OCI-LY1 (cell line): Measurements from ENCODE around the gene GIT2.

Experiments
- H2AFZ ChIP-seq: fragments of 200-600 bp; sonication (generic), shearing (Covaris generic); 2 replicates; pipeline ENCODE4 v1.6.0; 2014; ENCODE audit warnings: antibody characterized with exemption, mild to moderate bottlenecking, low read length
- H3F3A ChIP-seq: fragments of 200-600 bp; sonication (generic), shearing (Covaris generic); 2 replicates; pipeline ENCODE4 v1.6.0; 2014; ENCODE audit warnings: mild to moderate bottlenecking, antibody characterized with exemption, low read length, moderate library complexity; ENCODE audit not compliant: insufficient read depth
- H3K27ac ChIP-seq: fragments of 200-600 bp; sonication (generic); 2 replicates; pipeline ENCODE4 v1.5.1; 2014; ENCODE audit warnings: low read length, mixed run types, mild to moderate bottlenecking, low read depth; ENCODE audit not compliant: poor library complexity, severe bottlenecking
- H3K27me3 ChIP-seq: fragments of 200-600 bp; sonication (generic); 2 replicates; pipeline ENCODE4 v1.6.0; 2014; ENCODE audit warnings: antibody characterized with exemption, mild to moderate bottlenecking, low read length, moderate library complexity; ENCODE audit not compliant: insufficient read depth
- H3K36me3 ChIP-seq: fragments of 200-600 bp; sonication (generic); 2 replicates; pipeline ENCODE4 v1.6.1; 2014; ENCODE audit warnings: mild to moderate bottlenecking, antibody characterized with exemption, low read length, moderate library complexity, mixed read lengths; ENCODE audit not compliant: insufficient read depth
- H3K4me1 ChIP-seq: fragments of 200-600 bp; sonication (generic); 2 replicates; pipeline ENCODE4 v1.5.1; 2014; ENCODE audit warnings: mild to moderate bottlenecking, low read length, moderate library complexity; ENCODE audit not compliant: insufficient read depth, severe bottlenecking
- H3K4me2 ChIP-seq: fragments of 200-600 bp; sonication (generic), shearing (Covaris generic); 2 replicates; pipeline ENCODE4 v1.6.1; 2014; ENCODE audit warnings: low read length
- H3K4me3 ChIP-seq: fragments of 200-600 bp; sonication (generic); 2 replicates; pipeline ENCODE4 v1.5.1; 2014; ENCODE audit warnings: low read length, low read depth, mild to moderate bottlenecking, mixed read lengths; ENCODE audit not compliant: poor library complexity, severe bottlenecking
- H3K79me2 ChIP-seq: fragments of 200-600 bp; shearing (Covaris generic); 2 replicates; pipeline ENCODE4 v1.6.1; 2016; ENCODE audit warnings: mixed run types, low read length, mixed read lengths; ENCODE audit not compliant: insufficient read depth
- H3K9ac ChIP-seq: fragments of 200-600 bp; sonication (generic), shearing (Covaris generic); 2 replicates; pipeline ENCODE4 v1.6.1; 2014; ENCODE audit warnings: mild to moderate bottlenecking, low read length, mixed read lengths
- H3K9me2 ChIP-seq: fragments of 200-600 bp; sonication (generic), shearing (Covaris generic); 2 replicates; pipeline ENCODE4 v1.6.1; 2014; ENCODE audit warnings: low read depth, mild to moderate bottlenecking, low read length, mixed read lengths
- H3K9me3 ChIP-seq: fragments of 200-600 bp; shearing (Covaris generic); 2 replicates; pipeline ENCODE4 v1.6.1; 2014; ENCODE audit warnings: low read length, mixed read lengths
- H4K20me1 ChIP-seq: fragments of 200-600 bp; sonication (generic), shearing (Covaris generic); 2 replicates; pipeline ENCODE4 v1.6.0; 2016; ENCODE audit warnings: mild to moderate bottlenecking, low read length; ENCODE audit not compliant: insufficient read depth
- EZH2 ChIP-seq: fragments of 200-600 bp; sonication (generic), shearing (Covaris generic); IDR thresholded peaks from 2 replicates; pipeline ENCODE4 v1.8.0; 2017; ENCODE audit warnings: borderline replicate concordance, mixed run types, mild to moderate bottlenecking, antibody characterized with exemption, low read length, moderate library complexity, mixed read lengths
- TF ChIP-seq, protein P1 (sequence below): fragments of 200-600 bp; sonication (generic), shearing (Covaris generic); IDR thresholded peaks from 2 replicates; pipeline ENCODE4 v1.5.1; 2017; ENCODE audit warnings: mild to moderate bottlenecking, antibody characterized with exemption, low read length, moderate library complexity, mixed read lengths

GIT2 gene

GRCh38 chr12:109972821-109973220 lies 23.3 kb downstream of the GIT2 start:
- no peaks in the 10 kb centered on the region for H4K20me1 ChIP-seq
- no peak overlapping the region for H3K27ac ChIP-seq
- peaks cover 42% of the 10 kb centered on the region for H3K36me3 ChIP-seq
- H3K4me2 ChIP-seq: no peak overlapping the region
- H3K27me3 ChIP-seq: no peaks in the 10 kb centered on the region
- H3K79me2 ChIP-seq: no peaks in the 10 kb centered on the region
- H3F3A ChIP-seq: no peaks in the 10 kb centered on the region
- H2AFZ ChIP-seq: no peak overlapping the region
- no peak overlapping the region for H3K4me3 ChIP-seq
- H3K9me3 ChIP-seq: no peaks in the 10 kb centered on the region
- H3K9me2 ChIP-seq: no peaks in the 10 kb centered on the region
- H3K4me1 ChIP-seq: no peaks in the 10 kb centered on the region
- TF ChIP-seq, protein P1, sequence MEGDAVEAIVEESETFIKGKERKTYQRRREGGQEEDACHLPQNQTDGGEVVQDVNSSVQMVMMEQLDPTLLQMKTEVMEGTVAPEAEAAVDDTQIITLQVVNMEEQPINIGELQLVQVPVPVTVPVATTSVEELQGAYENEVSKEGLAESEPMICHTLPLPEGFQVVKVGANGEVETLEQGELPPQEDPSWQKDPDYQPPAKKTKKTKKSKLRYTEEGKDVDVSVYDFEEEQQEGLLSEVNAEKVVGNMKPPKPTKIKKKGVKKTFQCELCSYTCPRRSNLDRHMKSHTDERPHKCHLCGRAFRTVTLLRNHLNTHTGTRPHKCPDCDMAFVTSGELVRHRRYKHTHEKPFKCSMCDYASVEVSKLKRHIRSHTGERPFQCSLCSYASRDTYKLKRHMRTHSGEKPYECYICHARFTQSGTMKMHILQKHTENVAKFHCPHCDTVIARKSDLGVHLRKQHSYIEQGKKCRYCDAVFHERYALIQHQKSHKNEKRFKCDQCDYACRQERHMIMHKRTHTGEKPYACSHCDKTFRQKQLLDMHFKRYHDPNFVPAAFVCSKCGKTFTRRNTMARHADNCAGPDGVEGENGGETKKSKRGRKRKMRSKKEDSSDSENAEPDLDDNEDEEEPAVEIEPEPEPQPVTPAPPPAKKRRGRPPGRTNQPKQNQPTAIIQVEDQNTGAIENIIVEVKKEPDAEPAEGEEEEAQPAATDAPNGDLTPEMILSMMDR: no peak
- TF ChIP-seq EZH2: no peak
- no peak overlapping the region for H3K9ac ChIP-seq

GRCh38 chr12:109968801-109969200 lies 27.4 kb downstream of the GIT2 start:
- no peaks in the 10 kb centered on the region for H3K4me1 ChIP-seq
- H3K27ac ChIP-seq: no peak overlapping the region
- no peaks in the 10 kb centered on the region for H3K9me2 ChIP-seq
- H3K36me3 ChIP-seq: peaks cover 31% of the 10 kb centered on the region
- H3K27me3 ChIP-seq: no peaks in the 10 kb centered on the region
- H4K20me1 ChIP-seq: no peaks in the 10 kb centered on the region
- no peaks in the 10 kb centered on the region for H3K79me2 ChIP-seq
- H2AFZ ChIP-seq: no peak overlapping the region
- H3F3A ChIP-seq: no peaks in the 10 kb centered on the region
- TF ChIP-seq EZH2: no peak
- TF ChIP-seq, protein P1: no peak
- H3K4me2 ChIP-seq: no peak overlapping the region
- H3K9me3 ChIP-seq: no peaks in the 10 kb centered on the region
- H3K9ac ChIP-seq: no peak overlapping the region
- H3K4me3 ChIP-seq: no peak overlapping the region

GRCh38 chr12:109968032-109968420 lies 28.1 kb downstream of the GIT2 start:
- TF ChIP-seq EZH2: no peak
- TF ChIP-seq, protein P1: no peak
- H2AFZ ChIP-seq: no peak overlapping the region

More at GRCh38 chr12:109968032-109968420, 28.1 kb downstream of the GIT2 start:
- Histone ChIP-seq H3K9ac (no peak overlapping the region), H3K27ac (no peak overlapping the region), H3K36me3 (peaks cover 38% of the 10 kb centered on the region), H4K20me1 (no peaks in the 10 kb centered on the region), H3K9me2 (no peaks in the 10 kb centered on the region), H3K9me3 (no peaks in the 10 kb centered on the region), H3K79me2 (no peaks in the 10 kb centered on the region), H3K27me3 (no peaks in the 10 kb centered on the region), H3K4me3 (no peak overlapping the region), H3K4me2 (no peak overlapping the region), H3F3A (no peaks in the 10 kb centered on the region), H3K4me1 (no peaks in the 10 kb centered on the region)
